Brain pericyte (primary cell): ENCODE results near the gene CCDC74A.
"Not testable (repeated sequence)": the region's sequence is repeated elsewhere in the genome, so short reads cannot be mapped to it uniquely, and the experiment has no call there.

ENCODE experiments used
- DNase-seq: peaks from one replicate; pipeline ENCODE4 v3.0.0-alpha.2; 2012; ENCODE audit warnings: low read depth, low spot score

The CCDC74A gene

DNA sequence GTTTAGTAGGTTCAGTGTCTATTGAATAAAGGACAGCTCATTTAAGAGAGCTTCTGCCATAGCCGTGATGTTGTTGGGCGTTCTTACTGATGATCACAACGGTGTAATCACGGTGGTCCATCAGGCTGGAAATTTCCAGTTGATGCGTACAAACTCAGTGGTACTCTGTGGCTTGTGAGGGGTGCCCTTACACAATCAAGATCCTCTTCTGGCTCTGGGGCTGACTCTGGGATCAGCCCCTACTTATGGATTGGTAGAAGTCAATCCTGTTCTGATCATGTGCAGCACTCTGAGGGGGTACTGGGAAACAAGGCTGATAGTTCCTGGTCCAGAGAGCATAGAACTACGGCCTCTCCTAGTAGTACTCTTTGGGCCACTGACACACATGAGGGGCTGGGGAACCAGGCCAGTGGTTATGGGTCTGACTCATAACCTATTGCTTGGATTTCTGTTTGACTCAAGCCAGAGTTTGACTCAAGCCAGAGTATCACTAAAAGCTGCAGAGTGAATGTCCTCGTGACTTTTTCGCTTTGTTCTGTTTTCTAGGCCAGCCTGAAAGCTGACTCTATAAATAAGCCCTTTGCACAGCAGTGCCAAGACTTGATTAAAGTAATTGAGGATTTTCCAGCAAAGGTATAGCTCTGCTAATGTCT, 29.2 kb upstream of the CCDC74A start:
- DNase-seq, result not testable (repeated sequence)

DNA sequence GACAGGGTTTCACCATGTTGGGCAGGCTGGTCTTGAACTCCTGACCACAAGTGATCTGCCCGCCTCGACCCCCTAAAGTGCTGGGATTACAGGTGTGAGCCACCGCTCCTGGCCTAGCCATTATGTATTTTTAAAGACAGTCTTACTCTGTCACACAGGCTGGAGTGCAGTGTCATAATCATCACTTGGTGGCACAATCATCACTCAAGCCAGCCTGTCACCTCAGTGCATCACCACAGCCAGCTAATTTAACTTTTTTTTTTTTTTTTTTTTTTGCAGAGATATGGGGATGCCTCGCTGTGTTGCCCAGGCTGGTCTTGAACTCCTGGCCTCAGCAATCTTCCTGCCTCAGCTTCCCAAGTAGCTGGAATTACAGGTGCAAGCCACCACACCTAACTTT, 24.1 kb upstream of the CCDC74A start:
- DNase-seq, result not testable (repeated sequence)

DNA sequence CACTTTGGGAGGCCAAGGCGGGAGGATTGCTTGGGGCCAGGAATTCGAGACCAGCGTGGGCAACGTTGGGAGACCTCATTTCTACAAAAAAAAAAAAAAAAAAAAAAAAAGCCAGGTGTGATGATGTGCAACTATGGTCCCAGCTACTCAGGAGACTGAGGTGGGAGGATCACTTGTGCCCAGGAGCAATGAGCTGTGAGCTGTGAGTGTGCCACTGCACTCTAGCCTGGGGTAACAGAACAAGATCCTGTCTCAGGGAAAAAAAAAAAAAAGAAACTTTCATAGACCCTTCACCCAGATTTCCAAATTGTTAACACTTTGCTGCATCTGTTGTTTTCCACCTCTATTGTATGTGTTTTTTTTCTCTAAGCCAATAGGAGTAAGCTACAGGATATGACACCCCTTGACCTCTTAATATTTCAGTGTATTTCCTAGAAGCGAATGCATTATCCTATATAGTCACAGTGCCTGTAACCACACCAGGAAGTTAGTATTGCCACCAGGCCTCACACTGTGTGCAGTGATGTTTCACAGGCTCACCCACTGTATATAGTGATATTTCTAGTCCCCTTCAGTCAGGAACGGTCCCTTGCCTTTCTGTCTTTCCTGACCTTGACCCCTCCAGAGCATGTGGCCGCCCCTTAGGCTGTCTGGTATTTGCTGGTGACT, 23.5 kb upstream of the CCDC74A start:
- not testable (repeated sequence) for DNase-seq

DNA sequence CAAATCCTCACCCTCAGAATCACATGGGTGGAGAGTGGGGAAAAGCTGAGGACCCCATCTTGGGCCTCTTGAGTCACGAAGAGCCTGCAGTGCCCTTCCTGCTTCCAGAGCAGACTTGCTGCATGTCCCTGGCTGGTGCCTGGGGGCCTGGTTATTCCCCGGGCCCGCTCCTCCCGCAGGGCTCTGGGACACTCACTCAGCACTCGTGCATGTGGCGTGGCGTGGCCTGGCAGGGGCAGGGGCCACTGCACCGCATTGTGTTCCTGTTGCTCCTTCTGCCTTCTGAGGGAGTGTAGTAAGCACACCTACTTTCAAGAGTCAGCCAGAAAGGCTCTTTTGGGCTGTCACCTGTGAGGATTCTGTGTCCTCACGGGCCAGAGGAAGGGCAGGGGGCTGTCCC, 18.1 kb upstream of the CCDC74A start:
- no peak for DNase-seq

DNA sequence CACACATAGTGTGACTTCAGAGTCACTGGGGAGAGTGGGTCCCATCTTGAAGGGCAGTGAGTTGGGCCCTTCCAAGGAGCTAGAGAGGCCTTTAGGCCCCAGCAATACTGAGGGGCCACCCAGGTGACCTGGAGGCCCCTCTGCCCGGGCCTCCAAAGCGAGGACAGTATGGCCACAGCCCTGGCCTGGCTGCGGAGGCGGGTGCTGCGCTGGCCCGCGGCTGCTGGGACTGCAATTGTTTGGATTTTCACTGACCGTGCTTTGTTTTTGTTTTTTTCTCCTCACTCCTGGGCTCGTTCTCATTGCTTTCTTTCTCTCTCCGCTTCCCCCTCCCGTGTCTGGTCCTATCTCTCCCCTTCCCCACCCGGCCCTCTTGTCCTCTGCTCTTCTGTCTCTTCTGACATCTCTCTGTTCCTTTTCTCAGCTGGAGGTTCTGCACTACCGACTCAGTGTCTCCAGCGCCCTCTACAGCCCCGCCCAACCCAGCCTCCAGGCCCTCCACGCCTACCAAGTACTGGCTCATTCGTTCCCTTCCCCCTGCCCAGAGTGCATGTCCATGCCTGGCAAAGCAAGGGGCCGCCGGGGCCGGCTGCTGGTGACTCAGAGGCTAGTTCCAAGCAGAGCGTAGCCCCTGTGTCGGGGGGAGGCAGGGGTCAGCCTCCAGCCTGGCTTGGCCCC, 16.3 kb upstream of the CCDC74A start:
- DNase-seq, result not testable (repeated sequence)

DNA sequence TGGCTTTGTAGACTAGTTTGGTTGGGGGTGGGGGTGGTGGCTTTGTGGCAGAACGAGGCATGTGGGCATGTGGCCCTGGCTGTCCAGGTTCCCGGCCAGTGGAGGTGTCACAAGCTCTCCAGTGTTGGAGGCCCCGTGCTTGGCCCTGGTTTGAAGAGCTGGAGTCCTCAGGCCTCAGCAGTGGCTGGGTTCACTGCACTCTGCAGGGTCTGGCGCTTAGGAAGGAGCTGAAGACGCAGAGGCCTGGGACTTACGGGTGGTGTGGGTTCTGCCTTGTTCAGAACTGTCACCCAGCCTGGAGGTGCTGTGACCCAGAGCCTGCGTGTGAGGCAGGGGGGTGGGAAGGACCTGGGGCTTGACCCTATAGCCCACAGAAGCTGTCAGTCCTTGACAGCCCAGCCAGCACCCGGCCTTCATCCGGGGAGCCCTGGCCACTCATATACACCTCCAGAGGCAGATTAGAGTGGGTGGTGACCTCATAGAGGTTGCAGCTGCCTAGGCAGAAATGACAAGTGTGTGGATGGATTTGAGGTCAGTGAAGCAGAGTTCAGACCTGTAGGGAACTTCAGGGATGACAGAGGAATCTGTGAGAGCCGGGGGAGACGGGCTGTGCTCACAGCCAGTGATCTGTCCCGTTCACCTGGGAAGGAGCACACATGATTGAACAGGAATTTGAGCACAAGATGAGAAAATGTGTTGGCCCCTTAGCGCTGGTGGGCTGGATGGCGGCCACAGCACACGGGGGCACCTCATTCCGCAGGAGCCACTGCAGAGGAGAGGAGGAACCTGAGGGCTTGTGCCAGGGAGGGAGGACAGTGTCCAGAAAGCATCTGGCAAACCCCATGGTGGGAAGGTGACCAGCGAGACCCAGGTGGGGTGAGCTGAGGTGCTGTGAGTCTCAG, 15.5 kb upstream of the CCDC74A start:
- DNase-seq, result not testable (repeated sequence)

DNA sequence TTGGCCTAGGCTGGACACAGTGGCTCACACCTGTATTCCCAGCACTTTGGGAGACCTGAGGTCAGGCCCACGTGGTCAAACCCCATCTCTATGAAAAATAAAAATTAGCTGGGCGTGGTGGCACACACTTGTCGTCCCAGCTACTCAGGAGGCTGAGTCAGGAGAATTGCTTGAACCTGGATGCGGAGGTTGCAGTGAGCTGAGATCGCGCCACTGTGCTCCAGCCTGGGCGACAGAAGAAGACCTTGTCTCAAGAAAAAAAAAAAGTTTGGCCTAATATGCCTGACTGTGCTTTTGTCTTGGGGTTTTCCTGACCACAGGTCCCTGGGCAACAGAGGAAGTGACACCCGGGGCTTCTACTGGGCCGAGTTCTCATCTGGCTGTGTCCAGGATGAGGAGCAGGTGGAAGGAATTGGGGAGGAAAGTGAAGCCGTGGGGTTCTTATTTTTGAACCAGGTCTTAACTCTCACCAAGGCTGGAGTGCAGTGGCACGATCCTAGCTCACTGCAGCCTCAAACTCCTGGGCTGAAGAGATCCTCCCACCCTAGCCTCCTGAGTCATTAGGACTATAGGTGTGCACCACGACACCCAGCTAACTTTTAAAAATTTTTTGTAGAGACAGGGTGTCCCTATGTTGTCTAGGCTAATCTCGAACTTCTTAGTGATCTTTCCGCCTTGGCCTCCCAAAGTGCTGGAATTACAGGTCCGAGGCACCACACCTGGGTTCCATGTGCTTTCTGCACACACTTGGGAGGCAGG, 13.1 kb upstream of the CCDC74A start:
- not testable (repeated sequence) for DNase-seq

DNA sequence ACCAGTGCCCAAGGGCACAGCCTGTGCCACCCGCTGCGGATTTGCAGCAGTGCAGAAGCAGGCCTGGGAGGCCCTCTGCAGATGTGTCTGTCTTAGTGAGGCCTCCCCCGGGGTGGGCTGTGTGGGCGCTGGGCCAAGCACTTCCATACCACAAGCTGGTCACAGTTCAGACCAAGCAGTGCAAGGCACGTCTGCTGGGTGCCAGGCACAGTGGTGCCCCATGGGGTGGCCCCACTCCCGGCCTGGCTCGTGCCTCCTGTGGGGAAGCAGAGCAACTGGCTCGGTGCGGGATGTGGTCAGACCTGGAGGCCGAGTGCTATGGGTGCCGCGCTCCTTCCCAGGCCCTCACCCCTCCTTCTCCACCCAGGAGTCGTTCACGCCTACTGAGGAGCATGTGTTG, 12.5 kb upstream of the CCDC74A start:
- not testable (repeated sequence) for DNase-seq

DNA sequence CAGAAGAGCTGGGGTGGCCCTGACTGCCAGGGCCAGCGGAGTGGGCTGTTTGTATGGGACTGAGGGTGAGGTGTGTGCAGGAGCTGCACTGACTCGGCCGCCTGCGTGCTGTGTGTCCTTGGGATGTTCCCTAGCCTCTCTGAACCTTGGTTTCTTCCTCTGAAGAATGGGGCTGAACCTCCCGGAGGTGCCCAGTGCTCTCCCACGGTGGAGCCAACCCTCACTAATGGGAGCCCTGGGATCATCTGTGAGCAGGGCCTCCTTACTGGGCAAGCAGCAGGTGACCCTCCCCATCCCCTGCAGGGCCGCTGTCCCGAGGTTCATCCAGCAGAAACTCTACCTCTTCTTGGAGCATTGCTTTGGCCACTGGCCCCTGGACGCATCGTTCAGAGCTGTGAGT, 11.7 kb upstream of the CCDC74A start:
- no peak for DNase-seq

DNA sequence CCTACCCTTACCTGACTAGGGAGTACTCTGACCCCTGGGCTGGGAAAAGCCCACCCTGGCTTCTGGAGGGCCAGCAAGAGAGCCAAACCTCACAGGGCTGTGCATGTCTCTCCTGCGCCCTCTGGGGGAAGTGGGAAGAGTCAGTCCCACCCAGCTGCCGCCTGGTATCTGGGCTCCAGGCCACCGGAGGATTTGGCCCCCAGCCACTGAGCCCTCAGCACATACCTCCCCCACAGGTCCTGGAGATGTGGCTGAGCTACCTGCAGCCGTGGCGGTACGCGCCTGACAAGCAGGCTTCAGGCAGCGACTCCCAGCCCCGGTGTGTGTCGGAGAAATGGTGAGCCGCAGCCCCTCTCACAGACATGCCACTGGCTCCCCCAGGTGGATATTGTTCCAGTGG, 11.1 kb upstream of the CCDC74A start:
- DNase-seq, result not testable (repeated sequence)

DNA sequence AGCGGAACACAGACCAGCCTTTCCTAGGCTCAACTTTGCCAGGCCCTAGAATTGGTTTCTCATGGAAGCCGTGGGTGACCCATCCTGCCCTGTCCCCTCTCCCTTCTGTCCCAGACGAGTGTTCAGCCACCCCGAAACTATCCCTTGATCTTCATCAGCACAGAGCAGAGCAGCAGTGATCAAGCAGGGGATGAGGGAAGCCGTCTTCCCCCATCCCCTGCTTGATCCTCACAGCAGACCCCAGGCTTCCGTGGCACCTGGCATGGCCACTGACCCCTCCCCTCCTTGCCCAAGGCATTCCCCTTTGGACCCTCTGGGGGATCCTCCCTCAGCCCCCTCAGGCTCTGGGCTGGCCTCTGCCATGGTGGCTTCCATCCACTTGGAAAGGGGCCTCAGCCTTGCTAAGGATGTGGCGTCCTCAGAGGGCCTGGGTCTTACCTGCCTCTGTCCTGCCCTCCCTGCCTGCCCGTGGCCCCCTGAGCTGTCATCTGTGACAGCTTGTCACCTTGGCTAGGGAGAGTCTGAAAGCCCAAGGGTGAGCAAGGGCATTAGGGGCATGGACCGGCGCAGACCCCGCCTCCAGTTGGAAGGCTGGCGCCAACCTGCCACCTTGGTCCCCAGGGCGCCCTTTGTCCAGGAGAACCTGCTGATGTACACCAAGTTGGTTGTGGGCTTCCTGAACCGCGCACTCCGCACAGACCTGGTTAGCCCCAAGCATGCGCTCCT, 10.4 kb upstream of the CCDC74A start:
- DNase-seq, result no peak

DNA sequence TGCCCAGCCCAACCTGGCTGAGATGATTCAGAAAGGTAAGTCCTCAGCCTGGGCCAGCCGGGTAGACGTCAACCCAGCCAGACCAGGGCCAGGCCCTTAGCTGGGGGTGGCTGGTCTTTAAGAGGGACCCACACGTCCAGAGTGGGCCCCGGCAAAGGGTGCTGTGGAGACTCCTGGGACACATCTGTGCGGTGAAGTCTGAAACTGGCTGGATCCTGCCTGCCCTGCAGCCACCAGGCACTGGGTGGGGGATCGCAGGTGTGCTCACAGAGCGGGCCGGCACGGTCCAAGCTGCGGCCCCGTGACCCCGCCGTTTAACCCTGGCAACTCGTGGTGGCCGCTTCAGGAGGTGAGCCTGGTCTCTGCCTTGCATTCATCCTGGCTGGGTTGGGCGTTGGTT, 9.8 kb upstream of the CCDC74A start:
- DNase-seq, result not testable (repeated sequence)

DNA sequence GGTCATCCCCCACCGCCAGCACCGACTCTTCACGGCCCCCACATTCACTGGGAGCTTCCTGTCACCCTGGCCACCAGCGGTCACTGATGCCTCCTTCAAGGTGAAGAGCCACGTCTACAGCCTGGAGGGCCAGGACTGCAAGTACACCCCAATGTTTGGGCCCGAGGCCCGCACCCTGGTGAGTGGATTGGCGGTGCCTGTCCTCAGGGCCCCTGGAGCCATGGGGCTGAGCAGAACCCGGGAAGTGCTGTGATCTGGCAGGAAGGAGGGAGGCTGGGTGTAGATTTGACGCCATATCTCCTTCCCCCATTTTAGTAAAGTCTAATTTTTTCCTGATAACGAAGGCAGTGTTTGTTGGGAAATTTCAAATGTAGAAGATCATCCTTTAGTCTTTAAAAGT, 9.2 kb upstream of the CCDC74A start:
- DNase-seq, result not testable (repeated sequence)

DNA sequence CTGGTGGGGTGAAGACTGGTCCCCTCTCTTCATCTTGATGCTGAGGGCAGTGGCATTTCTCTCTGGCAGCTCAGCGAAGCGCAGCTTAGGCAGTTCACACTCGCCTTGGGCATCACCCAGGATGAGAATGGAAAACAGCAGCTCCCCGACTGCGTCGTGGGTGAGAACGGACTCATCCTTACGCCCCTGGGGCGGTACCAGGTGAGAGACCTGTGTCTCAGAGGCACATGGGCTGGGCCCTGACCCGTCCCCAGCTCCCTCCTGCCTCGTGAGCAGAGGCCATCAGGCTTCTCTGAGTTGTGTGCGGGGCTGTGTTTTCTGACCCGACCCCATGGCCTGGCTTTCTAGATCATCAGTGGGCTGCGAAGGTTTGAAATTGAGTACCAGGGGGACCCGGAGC, 8.2 kb upstream of the CCDC74A start:
- no peak for DNase-seq

DNA sequence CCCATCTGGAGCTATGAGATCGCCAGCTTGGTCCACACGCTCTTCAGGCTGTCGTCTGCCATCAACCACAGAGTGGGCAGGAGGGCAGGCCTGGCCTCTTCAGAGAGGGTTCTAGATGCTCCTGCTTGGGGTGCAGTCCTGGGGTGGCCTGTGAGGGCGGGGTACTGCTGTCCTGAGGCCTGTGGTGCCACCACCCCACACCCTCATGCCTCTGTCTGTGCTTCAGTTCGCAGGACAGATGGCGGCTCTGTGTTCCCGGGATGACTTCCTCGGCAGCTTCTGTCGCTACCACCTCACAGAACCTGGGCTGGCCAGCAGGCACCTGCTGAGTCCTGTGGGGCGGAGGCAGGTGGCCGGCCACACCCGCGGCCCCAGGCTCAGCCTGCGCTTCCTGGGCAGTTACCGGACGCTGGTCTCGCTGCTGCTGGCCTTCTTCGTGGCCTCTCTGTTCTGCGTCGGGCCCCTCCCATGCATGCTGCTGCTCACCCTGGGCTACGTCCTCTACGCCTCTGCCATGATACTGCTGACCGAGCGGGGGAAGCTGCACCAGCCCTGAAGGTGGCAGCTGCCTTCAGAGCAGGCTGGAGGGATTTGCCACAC, 7.7 kb upstream of the CCDC74A start:
- not testable (repeated sequence) for DNase-seq

DNA sequence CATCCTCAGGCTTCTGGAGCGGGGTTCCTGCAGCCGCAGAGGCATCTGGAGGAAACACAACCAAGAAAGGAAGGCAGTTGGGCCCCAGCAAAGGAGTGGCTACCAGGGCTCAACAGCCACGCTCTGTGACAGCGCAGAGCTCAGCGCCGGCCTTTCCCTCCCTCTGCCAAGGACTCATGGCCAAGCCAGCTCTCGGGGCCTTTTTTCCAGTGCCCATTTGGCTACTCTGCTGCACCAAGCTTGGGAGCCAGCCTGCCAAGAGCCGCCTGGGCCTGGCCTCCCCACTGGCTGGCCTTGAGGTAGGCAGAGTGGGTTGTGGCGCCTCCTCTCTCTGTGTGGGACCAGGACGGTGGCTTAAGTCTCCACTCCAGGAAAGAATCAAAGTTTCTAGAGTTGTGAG, 7.2 kb upstream of the CCDC74A start:
- DNase-seq, result no peak

DNA sequence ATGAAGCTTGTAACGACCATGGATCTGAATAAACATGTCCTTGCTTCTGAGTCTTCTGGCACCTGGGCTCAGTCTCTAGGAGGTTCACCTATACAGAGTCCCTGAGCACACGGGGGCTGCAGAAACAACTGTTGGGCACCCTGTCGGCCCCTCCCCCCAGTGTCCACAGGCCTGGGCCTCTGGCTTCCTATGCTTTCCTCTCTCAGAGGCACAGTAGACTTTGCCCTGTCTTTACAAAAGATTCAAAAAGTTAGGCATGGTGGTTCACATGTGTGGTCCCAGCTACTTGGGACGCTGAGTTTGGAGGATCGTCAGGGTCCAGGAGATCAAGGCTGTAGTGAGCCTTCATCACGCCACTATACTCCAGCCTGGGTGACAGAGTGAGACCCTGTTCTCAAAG, 6.2 kb upstream of the CCDC74A start:
- DNase-seq, result not testable (repeated sequence)

DNA sequence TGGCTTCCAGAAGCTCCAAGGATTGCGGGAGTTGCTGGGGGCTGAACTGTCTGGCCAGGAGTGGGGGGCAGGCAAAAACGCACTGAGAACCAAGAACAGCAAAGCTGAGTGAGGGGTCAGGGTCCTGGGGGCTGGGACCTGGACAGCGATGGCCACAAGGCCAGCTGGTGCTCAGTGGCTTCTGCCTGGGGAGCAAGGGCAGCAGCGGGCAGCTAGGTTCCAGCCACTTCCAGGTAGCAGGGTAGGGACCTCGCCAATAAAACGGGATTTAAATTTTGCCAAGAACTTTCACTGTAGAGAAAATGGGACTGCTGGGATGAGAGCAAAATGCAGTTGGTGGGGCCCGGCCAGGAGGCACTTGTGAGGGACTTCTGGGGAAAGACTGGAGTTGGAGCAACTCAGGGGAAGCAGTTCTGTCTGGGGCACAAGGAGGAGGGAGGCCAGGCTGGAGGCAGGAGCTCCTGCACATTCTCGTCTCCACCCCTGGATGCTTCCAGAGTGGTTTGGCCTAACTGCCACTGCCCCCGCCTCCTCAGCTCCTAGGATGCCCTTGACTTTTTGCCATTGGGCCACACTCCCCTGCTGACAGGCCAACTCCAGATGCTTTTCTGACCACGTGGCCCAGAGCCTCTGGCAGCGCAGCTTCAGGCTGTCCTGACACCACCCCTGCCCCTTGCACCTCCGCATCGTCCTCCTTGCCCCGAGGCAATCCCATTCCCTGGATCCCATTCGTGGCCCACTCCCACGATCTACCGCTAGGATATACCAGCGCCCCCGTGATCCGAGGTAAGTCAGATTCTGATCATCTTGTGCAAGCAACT, 5.5 kb upstream of the CCDC74A start:
- DNase-seq, result no peak

DNA sequence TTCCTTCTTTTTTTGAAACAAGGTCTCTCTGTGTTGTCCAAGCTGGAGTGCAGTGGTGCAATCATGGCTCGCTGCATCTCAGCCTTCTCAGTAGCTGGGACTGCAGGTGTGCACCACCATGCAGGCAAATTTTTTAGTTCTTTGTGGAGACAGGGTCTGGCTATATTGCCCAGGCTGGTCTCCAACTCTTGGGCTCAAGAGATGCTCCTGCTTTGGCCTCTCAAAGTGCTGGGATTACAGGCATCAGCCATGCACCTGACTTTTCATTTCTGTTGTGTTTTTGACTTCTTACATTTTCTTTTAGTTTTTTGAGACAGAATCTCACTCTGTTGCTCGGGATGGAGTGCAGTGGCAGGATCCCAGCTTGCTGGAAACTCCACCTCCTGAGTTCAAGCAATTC, 2.4 kb upstream of the CCDC74A start:
- DNase-seq, result not testable (repeated sequence)
